ENCODE measurements around the gene SLC9B2. TPM values are rescaled to one million over a fixed set of nuclear protein-coding genes. Genes with fewer than 3 reads are reported as not detected.

The SLC9B2 gene
- 10 to 100 TPM; 17.1 to 19.7 TPM for total RNA-seq
- polyA plus RNA-seq: 10 to 100 TPM; 15.9 to 16.3 TPM

GRCh38 chr4:103076747-103077347, at the start of gene SLC9B2:
Gene SLC9B2, minus strand, starts transcription at chr4:103076761. Its CDS starts 9,211 bp downstream, at chr4:103067550.
- peak in 1 of 5 donors; percentile 56 for DNase-seq
- POLR2A ChIA-PET (ENCODE audit: partially characterized antibody): interaction anchor here (0.7 to 3.2 kb wide), 12 partner anchors 15 to 732 kb away, joined by 3 to 20 read pairs (median 6); partner anchors contain the start of genes BDH2, CISD2, MANBA and SLC39A8
- H3K27ac Mint-ChIP-seq: peak within 1 kb of the TSS; percentile 98 to 99 (median 99)
- Histone ChIP-seq H3K27ac (ENCODE audit: low read depth, low read length) (peak within 1 kb of the TSS; percentile 78), H3K27me3 (ENCODE audit: insufficient read depth, low read length) (no peaks in the 10 kb centered on the region), H3K36me3 (ENCODE audit: insufficient read depth, low read length) (no peaks in the 10 kb centered on the region), H3K4me1 (ENCODE audit: insufficient read depth, low read length) (peaks cover 37% of the 10 kb centered on the region), H3K4me3 (ENCODE audit: low read length in 2 of 2) (peak within 1 kb of the TSS; percentile 26 to 72), H3K9me3 (ENCODE audit: control insufficient read depth in 1 of 2, low read length in 2 of 2) (no peaks in the 10 kb centered on the region)
- peaks cover 8 to 10% of the 10 kb centered on the region in 2 donors for H3K36me3 Mint-ChIP-seq
- H3K9me3 Mint-ChIP-seq: no peaks in the 10 kb centered on the region
- H3K4me3 Mint-ChIP-seq: peak within 1 kb of the TSS; percentile 94 to 98 (median 98)
- CTCF ChIA-PET (ENCODE audit: partially characterized antibody): interaction anchor here (0.7 to 7.9 kb wide), 10 partner anchors 9 to 248 kb away, joined by 3 to 59 read pairs (median 4); partner anchors contain the start of gene BDH2
- H3K4me1 Mint-ChIP-seq: peaks cover 24 to 58% (median 38%) of the 10 kb centered on the region in 4 donors
- intact Hi-C loops (cut with micrococcal nuclease): loop anchor here (1.0 to 5.0 kb wide), 7 partner anchors 14 to 1730 kb away; partner anchors contain the start of genes BDH2, CISD2, PPP3CA and SLC39A8
- H3K27me3 Mint-ChIP-seq: no peaks in the 10 kb centered on the region

GRCh38 chr4:103126126-103126525, 49.6 kb upstream of the SLC9B2 start:
- no peaks in the 10 kb centered on the region for H3K27me3 Mint-ChIP-seq
- H3K4me1 Mint-ChIP-seq: no peaks in the 10 kb centered on the region
- ChIA-PET CTCF (ENCODE audit: partially characterized antibody) (interaction anchor here (0.9 kb wide), 1 partner anchor 11 kb away, joined by 3 read pairs; no protein-coding TSS in a partner anchor), POLR2A (ENCODE audit: partially characterized antibody) (no interaction called here)
- Histone ChIP-seq H3K4me1 (ENCODE audit: insufficient read depth, low read length) (no peaks in the 10 kb centered on the region), H3K4me3 (ENCODE audit: low read length in 2 of 2) (no peak overlapping the region), H3K9me3 (ENCODE audit: control insufficient read depth in 1 of 2, low read length in 2 of 2) (no peaks in the 10 kb centered on the region), H3K27ac (ENCODE audit: low read depth, low read length) (no peak overlapping the region), H3K27me3 (ENCODE audit: insufficient read depth, low read length) (no peaks in the 10 kb centered on the region), H3K36me3 (ENCODE audit: insufficient read depth, low read length) (no peaks in the 10 kb centered on the region)
- no peak overlapping the region for H3K4me3 Mint-ChIP-seq
- H3K27ac Mint-ChIP-seq: no peak overlapping the region
- intact Hi-C loops (cut with micrococcal nuclease): no loop called here
- DNase-seq: no peak
- peaks cover 0 to 21% (median 14%) of the 10 kb centered on the region in 8 donors for H3K9me3 Mint-ChIP-seq
- peaks cover 12 to 24% of the 10 kb centered on the region in 2 donors for H3K36me3 Mint-ChIP-seq

- peaks cover 0 to 15% (median 7%) of the 10 kb centered on the region in 8 donors for H3K9me3 Mint-ChIP-seq
- ChIA-PET POLR2A (ENCODE audit: partially characterized antibody) (no interaction called here), CTCF (ENCODE audit: partially characterized antibody) (no interaction called here)
- H3K27ac ChIP-seq (ENCODE audit: low read depth, low read length): no peak overlapping the region
- no peak for DNase-seq
- H3K36me3 Mint-ChIP-seq: peaks cover 8 to 18% of the 10 kb centered on the region in 2 donors
- no peak overlapping the region for H3K4me3 Mint-ChIP-seq
- H3K4me1 ChIP-seq (ENCODE audit: insufficient read depth, low read length): no peaks in the 10 kb centered on the region
- H3K27ac Mint-ChIP-seq: no peak overlapping the region
- H3K27me3 Mint-ChIP-seq: no peaks in the 10 kb centered on the region
- no peaks in the 10 kb centered on the region for H3K27me3 ChIP-seq (ENCODE audit: insufficient read depth, low read length)
- intact Hi-C loops (cut with micrococcal nuclease): no loop called here
- no peaks in the 10 kb centered on the region for H3K36me3 ChIP-seq (ENCODE audit: insufficient read depth, low read length)
- H3K4me1 Mint-ChIP-seq: no peaks in the 10 kb centered on the region
- H3K9me3 ChIP-seq (ENCODE audit: control insufficient read depth in 1 of 2, low read length in 2 of 2): no peaks in the 10 kb centered on the region
- no peak overlapping the region for H3K4me3 ChIP-seq (ENCODE audit: low read length in 2 of 2)
These were observed 46.6 kb upstream of the SLC9B2 start for GRCh38 chr4:103123114-103123513.

- no peaks in the 10 kb centered on the region for H3K36me3 ChIP-seq (ENCODE audit: insufficient read depth, low read length)
- no peak overlapping the region for H3K27ac ChIP-seq (ENCODE audit: low read depth, low read length)
- CTCF ChIA-PET (ENCODE audit: partially characterized antibody): no interaction called here
These were observed 41.6 kb upstream of the SLC9B2 start for GRCh38 chr4:103118166-103118565.

GRCh38 chr4:103111598-103111997, 35.0 kb upstream of the SLC9B2 start:
- no peaks in the 10 kb centered on the region for H3K27me3 Mint-ChIP-seq
- no peaks in the 10 kb centered on the region for H3K9me3 Mint-ChIP-seq
- intact Hi-C loops (cut with micrococcal nuclease): no loop called here
- no peaks in the 10 kb centered on the region for H3K9me3 ChIP-seq (ENCODE audit: control insufficient read depth in 1 of 2, low read length in 2 of 2)
- no peak overlapping the region for H3K27ac ChIP-seq (ENCODE audit: low read depth, low read length)
- H3K36me3 ChIP-seq (ENCODE audit: insufficient read depth, low read length): no peaks in the 10 kb centered on the region
- DNase-seq: no peak
- ChIA-PET POLR2A (ENCODE audit: partially characterized antibody) (no interaction called here), CTCF (ENCODE audit: partially characterized antibody) (interaction anchor here (0.9 to 1.0 kb wide), 2 partner anchors 20 to 31 kb away, joined by 3 read pairs; no protein-coding TSS in a partner anchor)
- H3K4me3 Mint-ChIP-seq: no peak overlapping the region
- no peaks in the 10 kb centered on the region for H3K4me1 Mint-ChIP-seq
- no peaks in the 10 kb centered on the region for H3K36me3 Mint-ChIP-seq
- H3K4me3 ChIP-seq (ENCODE audit: low read length in 2 of 2): no peak overlapping the region
- no peak overlapping the region for H3K27ac Mint-ChIP-seq
- H3K4me1 ChIP-seq (ENCODE audit: insufficient read depth, low read length): no peaks in the 10 kb centered on the region
- no peaks in the 10 kb centered on the region for H3K27me3 ChIP-seq (ENCODE audit: insufficient read depth, low read length)

More at GRCh38 chr4:103118166-103118565, 41.6 kb upstream of the SLC9B2 start:
- H3K36me3 Mint-ChIP-seq: no peaks in the 10 kb centered on the region
- H3K27me3 ChIP-seq (ENCODE audit: insufficient read depth, low read length): no peaks in the 10 kb centered on the region
- no peaks in the 10 kb centered on the region for H3K9me3 ChIP-seq (ENCODE audit: control insufficient read depth in 1 of 2, low read length in 2 of 2)
- no peaks in the 10 kb centered on the region for H3K27me3 Mint-ChIP-seq
- no peak overlapping the region for H3K27ac Mint-ChIP-seq
- no peaks in the 10 kb centered on the region for H3K4me1 ChIP-seq (ENCODE audit: insufficient read depth, low read length)
- intact Hi-C loops (cut with micrococcal nuclease): no loop called here
- no peak overlapping the region for H3K4me3 Mint-ChIP-seq
- DNase-seq: no peak
- no peak overlapping the region for H3K4me3 ChIP-seq (ENCODE audit: low read length in 2 of 2)
- POLR2A ChIA-PET (ENCODE audit: partially characterized antibody): no interaction called here
- H3K4me1 Mint-ChIP-seq: no peaks in the 10 kb centered on the region
- no peaks in the 10 kb centered on the region for H3K9me3 Mint-ChIP-seq

GRCh38 chr4:103108542-103108941, 32.0 kb upstream of the SLC9B2 start:
- Histone ChIP-seq H3K27me3 (ENCODE audit: insufficient read depth, low read length) (no peaks in the 10 kb centered on the region), H3K4me3 (ENCODE audit: low read length in 2 of 2) (no peak overlapping the region), H3K36me3 (ENCODE audit: insufficient read depth, low read length) (no peaks in the 10 kb centered on the region), H3K9me3 (ENCODE audit: control insufficient read depth in 1 of 2, low read length in 2 of 2) (no peaks in the 10 kb centered on the region), H3K27ac (ENCODE audit: low read depth, low read length) (no peak overlapping the region), H3K4me1 (ENCODE audit: insufficient read depth, low read length) (no peaks in the 10 kb centered on the region)
- no peaks in the 10 kb centered on the region for H3K27me3 Mint-ChIP-seq
- no peak for DNase-seq
- H3K36me3 Mint-ChIP-seq: no peaks in the 10 kb centered on the region
- POLR2A ChIA-PET (ENCODE audit: partially characterized antibody): no interaction called here
- H3K4me1 Mint-ChIP-seq: peaks cover 0 to 5% (median 4%) of the 10 kb centered on the region in 4 donors
- intact Hi-C loops (cut with micrococcal nuclease): no loop called here
- H3K27ac Mint-ChIP-seq: no peak overlapping the region
- CTCF ChIA-PET (ENCODE audit: partially characterized antibody): interaction anchor here (1.4 to 2.3 kb wide), 2 partner anchors 8 to 17 kb away, joined by 3 to 12 read pairs; partner anchors contain the start of gene BDH2
- H3K4me3 Mint-ChIP-seq: no peak overlapping the region
- no peaks in the 10 kb centered on the region for H3K9me3 Mint-ChIP-seq

- DNase-seq: no peak
- ChIA-PET CTCF (ENCODE audit: partially characterized antibody) (no interaction called here), POLR2A (ENCODE audit: partially characterized antibody) (no interaction called here)
- Mint-ChIP-seq H3K4me1 (peaks cover 0 to 5% (median 4%) of the 10 kb centered on the region in 4 donors), H3K27me3 (no peaks in the 10 kb centered on the region), H3K27ac (peak overlapping the region in 1 of 7 donors; percentile 68), H3K4me3 (no peak overlapping the region), H3K9me3 (no peaks in the 10 kb centered on the region), H3K36me3 (no peaks in the 10 kb centered on the region)
- Histone ChIP-seq H3K4me1 (ENCODE audit: insufficient read depth, low read length) (no peaks in the 10 kb centered on the region), H3K4me3 (ENCODE audit: low read length in 2 of 2) (no peak overlapping the region), H3K27me3 (ENCODE audit: insufficient read depth, low read length) (no peaks in the 10 kb centered on the region), H3K27ac (ENCODE audit: low read depth, low read length) (no peak overlapping the region), H3K36me3 (ENCODE audit: insufficient read depth, low read length) (no peaks in the 10 kb centered on the region), H3K9me3 (ENCODE audit: control insufficient read depth in 1 of 2, low read length in 2 of 2) (no peaks in the 10 kb centered on the region)
- intact Hi-C loops (cut with micrococcal nuclease): no loop called here
These were observed 29.2 kb upstream of the SLC9B2 start for GRCh38 chr4:103105558-103106356.
